Ectodermal cell (in vitro differentiated cells): ENCODE results near the gene GADD45B.

Source experiments
- H3K27ac ChIP-seq: 2 replicates; pipeline ENCODE4 v1.7.0; 2013; ENCODE audit warnings: mild to moderate bottlenecking, low read depth, low read length; ENCODE audit not compliant: insufficient read depth, poor library complexity, severe bottlenecking
- H3K27me3 ChIP-seq: 2 replicates; pipeline ENCODE4 v1.7.0; 2013; ENCODE audit warnings: mild to moderate bottlenecking, low read length; ENCODE audit not compliant: insufficient read depth, control insufficient read depth, poor library complexity, severe bottlenecking
- H3K36me3 ChIP-seq: one replicate; pipeline ENCODE4 v1.7.0; 2013; ENCODE audit warnings: low read length; ENCODE audit not compliant: control insufficient read depth, insufficient read depth
- H3K4me1 ChIP-seq: one replicate; pipeline ENCODE4 v1.7.0; 2013; ENCODE audit warnings: low read length; ENCODE audit not compliant: control insufficient read depth, insufficient read depth
- H3K4me3 ChIP-seq: 2 replicates; pipeline ENCODE4 v1.7.0; 2013; ENCODE audit warnings: low read depth, low read length, control low read depth; ENCODE audit not compliant: insufficient read depth
- H3K9me3 ChIP-seq: 2 replicates; pipeline ENCODE4 v1.7.0; 2013; ENCODE audit warnings: mild to moderate bottlenecking, low read length, moderate library complexity; ENCODE audit not compliant: control insufficient read depth
- WGBS, 2 experiments: methylation state at CpG; one replicate each; pipeline ENCODE4 v1.1.7; 2013; ENCODE audit warnings: missing lambda C conversion rate in 2 of 2; 5-methylcytosine and 5-hydroxymethylcytosine counted together

Gene GADD45B

DNA sequence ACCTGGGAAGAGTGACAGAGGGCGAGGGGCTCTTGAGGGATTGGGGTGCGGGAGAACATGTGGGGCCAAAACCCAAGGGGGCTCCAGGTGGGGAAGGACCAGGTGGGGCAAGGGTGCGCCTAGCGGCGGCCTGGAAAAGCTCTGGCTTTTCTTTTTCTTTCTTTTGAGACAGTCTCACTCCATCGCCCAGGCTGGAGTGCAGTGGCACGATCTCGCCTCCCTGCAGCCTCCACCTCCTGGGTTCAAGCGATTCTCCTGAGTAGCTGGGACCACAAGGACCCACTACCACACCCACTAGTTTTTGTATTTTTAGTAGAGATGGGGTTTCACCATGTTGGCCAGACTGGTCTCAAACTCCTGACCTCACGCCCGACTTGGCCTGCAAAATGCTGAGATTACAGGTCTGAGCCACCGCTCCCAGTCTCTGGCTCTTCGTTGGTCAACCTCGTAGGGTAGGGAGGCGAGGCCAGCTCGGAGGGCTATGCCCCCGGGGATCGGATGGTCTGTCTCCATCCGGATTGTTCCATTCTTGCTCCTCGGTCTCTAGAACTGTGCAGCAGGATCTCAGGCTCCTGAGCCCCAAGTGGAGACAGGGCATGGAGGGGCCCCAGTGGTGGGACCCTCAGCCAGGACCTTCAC lies 3.7 kb downstream of the GADD45B start:
- Histone ChIP-seq H3K4me3 (no peak overlapping the region), H3K36me3 (no peaks in the 10 kb centered on the region), H3K27ac (no peak overlapping the region), H3K4me1 (peaks cover 34% of the 10 kb centered on the region), H3K9me3 (no peaks in the 10 kb centered on the region), H3K27me3 (peaks cover 61% of the 10 kb centered on the region)
- 41 to 50% methylated on average over 19 to 20 of the region's 20 CpGs for WGBS, 2 experiments

DNA sequence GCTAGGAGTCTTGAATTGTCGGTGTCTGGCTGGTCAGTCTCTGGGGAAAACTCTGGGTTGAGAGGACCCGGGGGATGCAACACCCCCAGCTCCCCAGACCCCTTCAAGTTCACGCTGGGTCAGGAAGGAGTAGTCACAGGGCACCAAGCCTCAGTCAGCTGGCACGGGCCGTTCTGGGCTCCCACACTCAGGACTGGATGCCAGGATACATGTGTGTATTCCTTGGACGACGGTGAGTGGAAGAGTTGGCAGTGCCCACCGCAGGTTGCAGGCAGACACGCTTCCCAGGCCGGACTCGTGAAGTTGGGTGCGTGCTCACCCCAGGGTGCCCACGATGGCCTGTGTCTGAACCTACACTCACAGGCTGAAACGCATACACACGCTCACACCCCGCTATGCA lies 5.5 kb downstream of the GADD45B start:
- no peak overlapping the region for H3K27ac ChIP-seq
- no peaks in the 10 kb centered on the region for H3K36me3 ChIP-seq
- H3K4me3 ChIP-seq, result no peak overlapping the region
- H3K4me1 ChIP-seq, result peaks cover 28% of the 10 kb centered on the region
- 94 to 95% methylated on average over 16 of the region's 16 CpGs for WGBS, 2 experiments
- no peaks in the 10 kb centered on the region for H3K9me3 ChIP-seq
- H3K27me3 ChIP-seq, result peaks cover 46% of the 10 kb centered on the region

DNA sequence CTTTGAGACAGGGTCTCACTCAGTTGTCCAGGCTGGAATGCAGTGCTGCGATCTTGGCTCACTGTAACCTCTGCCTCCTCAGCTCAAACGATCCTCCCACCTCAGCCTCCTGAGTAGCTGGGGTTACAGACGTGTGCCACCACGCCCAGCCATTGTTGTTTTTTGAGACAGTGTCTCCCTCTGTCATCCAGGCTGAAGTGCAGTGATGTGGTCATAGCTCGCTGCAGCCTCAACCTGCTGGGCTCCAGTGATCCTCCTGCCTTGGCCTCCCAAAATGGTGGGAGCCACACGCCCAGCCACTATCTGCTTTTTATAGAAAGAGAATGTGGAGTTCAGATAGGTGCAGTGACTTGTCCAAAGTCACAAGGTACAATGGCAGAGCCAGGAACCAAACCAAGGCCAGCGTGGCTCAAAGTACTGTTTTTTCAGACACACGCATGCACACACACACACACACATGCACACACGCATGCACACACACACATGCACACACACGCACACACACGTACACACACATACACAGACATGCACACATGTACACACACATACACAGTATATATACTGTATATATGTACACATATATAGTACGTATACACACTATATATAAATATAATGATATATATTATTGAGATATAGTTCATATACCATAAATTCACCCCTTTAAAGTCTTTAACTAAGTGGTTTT lies 6.6 kb downstream of the GADD45B start:
- Histone ChIP-seq H3K4me1 (peaks cover 18% of the 10 kb centered on the region), H3K9me3 (no peaks in the 10 kb centered on the region), H3K27me3 (peaks cover 42% of the 10 kb centered on the region), H3K36me3 (no peaks in the 10 kb centered on the region), H3K27ac (no peak overlapping the region), H3K4me3 (no peak overlapping the region)
- WGBS, 2 experiments, result 84 to 89% methylated on average over 11 of the region's 12 CpGs

DNA sequence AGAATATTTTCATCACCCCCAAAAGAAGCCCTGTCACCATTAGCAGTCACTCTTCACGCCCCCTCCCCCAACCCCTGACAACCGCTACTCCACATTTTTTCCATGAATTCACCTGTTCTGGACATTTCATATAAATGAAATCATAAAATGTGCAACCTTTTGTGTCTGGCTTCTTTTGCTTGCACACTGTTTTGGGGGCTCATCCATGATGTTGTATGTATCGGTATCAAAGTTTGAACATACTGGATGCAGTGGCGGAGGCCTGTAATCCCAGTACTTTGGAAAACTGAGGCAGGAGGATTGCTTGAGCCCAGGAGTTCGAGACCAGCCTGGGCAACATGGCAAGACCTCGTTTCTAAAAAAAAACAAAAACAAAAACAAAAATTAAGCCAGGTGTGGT lies 7.2 kb downstream of the GADD45B start:
- WGBS, 2 experiments, result 92 to 95% methylated on average over 4 to 6 of the region's 6 CpGs
- Histone ChIP-seq H3K36me3 (no peaks in the 10 kb centered on the region), H3K9me3 (no peaks in the 10 kb centered on the region), H3K27ac (no peak overlapping the region), H3K4me3 (no peak overlapping the region), H3K27me3 (peaks cover 42% of the 10 kb centered on the region), H3K4me1 (peaks cover 13% of the 10 kb centered on the region)

DNA sequence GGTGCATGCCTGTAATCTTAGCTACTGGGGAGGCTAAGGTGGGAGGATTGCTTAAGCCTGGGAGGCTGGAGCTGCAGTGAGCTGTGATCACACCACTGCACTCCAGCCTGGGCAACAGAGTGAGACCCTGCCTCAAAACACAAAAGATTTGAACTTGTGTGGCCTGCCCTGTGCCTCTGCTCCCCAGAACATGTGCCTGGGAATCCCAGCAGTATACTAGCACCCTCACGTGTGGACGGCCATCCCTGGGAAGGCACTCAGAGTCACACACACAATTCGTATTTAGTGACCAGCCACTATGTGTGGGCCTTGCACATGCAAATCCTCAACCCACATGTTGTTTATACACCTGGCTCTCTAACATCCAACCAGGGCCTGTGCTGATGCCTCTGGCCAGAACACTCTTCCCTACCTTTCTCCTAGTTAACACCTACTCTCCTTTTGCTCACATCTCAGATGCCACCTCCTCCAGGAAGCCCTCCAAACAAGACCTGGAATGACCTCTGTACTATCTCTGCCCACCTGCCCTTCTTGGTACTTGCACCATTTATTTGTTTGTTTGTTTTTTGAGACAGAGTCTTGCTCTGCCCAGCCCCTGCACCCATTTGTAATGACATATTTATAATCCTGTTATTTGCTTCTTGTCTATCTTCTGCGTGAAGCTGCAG lies 7.7 kb downstream of the GADD45B start:
- peaks cover 42% of the 10 kb centered on the region for H3K27me3 ChIP-seq
- H3K4me3 ChIP-seq, result no peak overlapping the region
- no peak overlapping the region for H3K27ac ChIP-seq
- 87 to 93% methylated on average over 4 of the region's 4 CpGs for WGBS, 2 experiments
- H3K36me3 ChIP-seq, result no peaks in the 10 kb centered on the region
- no peaks in the 10 kb centered on the region for H3K9me3 ChIP-seq
- peaks cover 10% of the 10 kb centered on the region for H3K4me1 ChIP-seq

DNA sequence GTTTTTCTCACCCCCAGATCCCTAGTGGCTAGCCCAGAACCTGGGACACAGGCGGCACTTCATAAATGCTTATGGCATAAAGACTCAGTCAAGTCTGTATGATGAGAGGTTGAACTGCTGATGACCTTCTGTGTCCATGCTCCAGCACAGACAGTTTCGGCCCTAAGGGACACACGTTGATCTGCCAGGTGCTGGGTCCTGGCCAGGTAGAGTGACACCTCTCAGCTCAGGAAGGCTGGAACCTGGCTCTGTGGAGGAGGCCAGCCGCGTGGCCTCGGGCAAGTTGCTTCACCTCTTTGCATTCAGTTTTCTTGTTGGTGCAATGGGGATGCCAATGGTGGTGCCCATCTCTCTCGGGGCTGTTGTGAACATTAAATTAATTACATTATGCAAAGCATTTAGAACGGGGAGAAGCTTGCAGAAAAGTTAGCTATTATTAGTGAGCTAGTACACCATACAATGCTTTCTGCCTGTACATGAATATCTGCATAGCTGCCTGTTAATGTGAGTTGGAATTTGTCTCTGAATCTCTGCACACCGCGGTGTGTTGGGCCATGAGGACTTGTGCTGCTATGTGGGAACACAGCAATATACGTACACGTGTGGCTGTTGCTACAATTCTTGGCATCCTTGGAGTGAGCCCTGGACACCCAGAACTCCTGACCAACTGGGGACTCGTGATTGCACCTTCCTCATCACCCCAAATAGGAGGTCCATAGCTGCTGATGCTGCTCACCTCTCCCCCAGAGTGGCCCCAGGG lies 8.4 kb downstream of the GADD45B start:
- Histone ChIP-seq H3K27me3 (peaks cover 42% of the 10 kb centered on the region), H3K4me1 (peaks cover 6% of the 10 kb centered on the region), H3K9me3 (no peaks in the 10 kb centered on the region), H3K27ac (no peak overlapping the region), H3K4me3 (no peak overlapping the region), H3K36me3 (no peaks in the 10 kb centered on the region)
- 90 to 93% methylated on average over 12 to 13 of the region's 13 CpGs for WGBS, 2 experiments

DNA sequence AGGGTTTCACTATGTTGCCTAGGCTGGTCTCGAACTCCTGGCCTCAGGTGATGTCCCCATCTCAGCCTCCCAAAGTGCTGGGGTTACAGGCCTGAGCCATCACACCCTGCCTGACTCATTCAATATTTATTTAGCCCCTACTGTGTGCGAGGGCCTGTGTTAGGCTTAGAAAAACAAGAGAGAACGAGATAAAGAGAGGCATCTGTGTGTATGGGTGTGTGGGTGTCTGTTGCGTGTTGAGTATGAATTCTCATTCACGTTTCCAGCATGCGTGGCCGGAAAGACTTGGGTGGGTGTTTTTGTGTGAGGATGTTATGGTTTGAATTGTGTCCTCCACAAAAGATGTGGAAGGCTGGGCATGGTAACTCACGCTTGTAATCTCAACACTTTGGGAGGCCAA lies 9.5 kb downstream of the GADD45B start:
- no peaks in the 10 kb centered on the region for H3K9me3 ChIP-seq
- 81 to 84% methylated on average over 8 of the region's 8 CpGs for WGBS, 2 experiments

DNA sequence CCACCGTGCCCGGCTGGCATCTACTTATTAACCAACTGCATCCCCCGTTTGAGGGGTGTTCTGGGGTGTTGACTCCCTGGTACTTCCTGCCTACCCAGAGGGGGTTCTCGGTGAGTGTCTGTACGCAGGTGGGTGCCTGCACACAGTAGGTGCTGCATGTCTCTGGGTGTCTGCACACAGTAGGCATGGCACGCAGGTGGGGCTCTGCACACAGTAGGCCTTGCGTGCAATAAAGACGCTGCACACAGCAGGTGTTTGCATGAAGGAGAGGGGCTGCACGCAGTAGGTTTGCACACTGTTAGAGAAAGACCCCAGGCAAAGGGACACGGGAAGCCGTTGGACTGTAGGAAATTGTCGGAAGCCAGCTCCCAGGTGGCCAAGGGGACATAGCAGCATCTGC lies 11.2 kb downstream of the GADD45B start:
- no peak overlapping the region for H3K4me3 ChIP-seq
- peaks cover 43% of the 10 kb centered on the region for H3K27me3 ChIP-seq
- H3K36me3 ChIP-seq, result no peaks in the 10 kb centered on the region
- no peaks in the 10 kb centered on the region for H3K9me3 ChIP-seq
- 90 to 91% methylated on average over 12 of the region's 12 CpGs for WGBS, 2 experiments
- H3K27ac ChIP-seq, result no peak overlapping the region
- peaks cover 6% of the 10 kb centered on the region for H3K4me1 ChIP-seq

More for the DNA sequence above, 9.5 kb downstream of the GADD45B start:
- Histone ChIP-seq H3K4me3 (no peak overlapping the region), H3K36me3 (no peaks in the 10 kb centered on the region), H3K27ac (no peak overlapping the region), H3K27me3 (peaks cover 39% of the 10 kb centered on the region), H3K4me1 (peaks cover 6% of the 10 kb centered on the region)

DNA sequence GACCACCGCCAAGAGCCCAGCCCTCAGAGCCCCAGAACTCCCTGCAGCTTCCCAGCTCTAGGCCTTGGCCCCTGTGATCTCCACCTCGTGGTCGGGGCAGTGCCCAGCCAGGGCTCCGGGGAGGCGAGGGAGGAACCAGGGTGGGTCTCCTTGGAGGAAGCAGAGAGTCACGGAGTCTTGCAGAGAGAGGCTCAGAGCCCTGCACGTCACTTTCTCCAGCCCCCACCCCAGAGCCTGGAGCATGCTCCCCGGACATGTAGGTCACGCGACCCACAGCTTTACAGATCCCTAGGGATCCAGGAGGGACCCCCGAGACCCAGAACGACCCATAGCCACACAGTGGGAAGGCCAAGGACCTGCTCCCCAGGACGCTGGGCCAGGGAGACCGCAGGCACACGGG lies 11.9 kb downstream of the GADD45B start:
- H3K4me3 ChIP-seq, result no peak overlapping the region
- peaks cover 43% of the 10 kb centered on the region for H3K27me3 ChIP-seq
- 43 to 48% methylated on average over 15 of the region's 15 CpGs for WGBS, 2 experiments
- H3K27ac ChIP-seq, result no peak overlapping the region
- H3K9me3 ChIP-seq, result no peaks in the 10 kb centered on the region
- H3K36me3 ChIP-seq, result no peaks in the 10 kb centered on the region
- H3K4me1 ChIP-seq, result peaks cover 6% of the 10 kb centered on the region
